Subcutaneous abdominal adipose tissue (tissue), 5 donors: ENCODE results near the gene SCIN.
"Not testable (repeated sequence)": the region's sequence is repeated elsewhere in the genome, so short reads cannot be mapped to it uniquely, and the experiment has no call there.

Experiments used
- H3K27ac ChIP-seq: one replicate; pipeline ENCODE4 v1.7.0; 2013; ENCODE audit warnings: low read depth, mild to moderate bottlenecking, inconsistent platforms, low read length, moderate library complexity
- H3K27me3 ChIP-seq, 5 donors: one replicate each; pipeline ENCODE4 v1.7.0; 2013; ENCODE audit warnings: low read length in 5 of 5, inconsistent platforms in 1 of 5; ENCODE audit not compliant: control insufficient read depth in 5 of 5, insufficient read depth in 4 of 5
- H3K36me3 ChIP-seq, 5 donors: one replicate each; pipeline ENCODE4 v1.7.0; 2013; ENCODE audit warnings: low read length in 5 of 5; ENCODE audit not compliant: control insufficient read depth in 5 of 5, insufficient read depth in 5 of 5
- H3K4me1 ChIP-seq, 5 donors: one replicate each; pipeline ENCODE4 v1.7.0; 2013; ENCODE audit warnings: low read length in 5 of 5, mild to moderate bottlenecking in 3 of 5, moderate library complexity in 1 of 5; ENCODE audit not compliant: control insufficient read depth in 5 of 5, insufficient read depth in 5 of 5
- H3K4me3 ChIP-seq, 5 donors: one replicate each; pipeline ENCODE4 v1.7.0; 2013; ENCODE audit warnings: low read length in 5 of 5, low read depth in 1 of 5
- H3K9ac ChIP-seq, 5 donors: one replicate each; pipeline ENCODE4 v1.7.0; 2013; ENCODE audit warnings: low read length in 5 of 5, mild to moderate bottlenecking in 4 of 5, moderate library complexity in 3 of 5
- H3K9me3 ChIP-seq, 5 donors: one replicate each; pipeline ENCODE4 v1.7.0; 2013; ENCODE audit warnings: low read length in 5 of 5; ENCODE audit not compliant: control insufficient read depth in 5 of 5
- donor health status: healthy.
- donor health status: healthy.
- donor health status: healthy.
- donor health status: healthy.
- donor health status: healthy.

Gene SCIN

DNA sequence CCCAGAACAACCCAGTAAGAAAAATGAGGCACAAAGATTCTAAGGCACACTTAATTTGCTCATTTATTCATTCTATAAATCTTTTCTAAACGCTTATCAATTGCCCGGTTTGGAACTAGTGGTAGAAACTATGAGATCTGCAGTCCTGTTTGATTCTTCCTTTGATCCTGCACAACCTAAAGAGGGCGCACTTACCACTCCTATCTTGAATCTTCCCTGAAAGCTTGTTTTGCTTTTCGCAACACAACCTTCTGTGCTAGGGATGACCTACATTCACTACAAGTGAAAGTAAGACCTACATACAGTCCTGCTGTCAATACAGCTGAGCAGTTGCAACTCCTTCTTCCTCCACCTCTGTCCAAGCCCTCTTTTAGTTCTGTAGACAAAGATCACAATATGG is 104.3 kb downstream of the SCIN start:
- Histone ChIP-seq H3K27me3 (no peaks in the 10 kb centered on the region), H3K9me3 (no peaks in the 10 kb centered on the region)

DNA sequence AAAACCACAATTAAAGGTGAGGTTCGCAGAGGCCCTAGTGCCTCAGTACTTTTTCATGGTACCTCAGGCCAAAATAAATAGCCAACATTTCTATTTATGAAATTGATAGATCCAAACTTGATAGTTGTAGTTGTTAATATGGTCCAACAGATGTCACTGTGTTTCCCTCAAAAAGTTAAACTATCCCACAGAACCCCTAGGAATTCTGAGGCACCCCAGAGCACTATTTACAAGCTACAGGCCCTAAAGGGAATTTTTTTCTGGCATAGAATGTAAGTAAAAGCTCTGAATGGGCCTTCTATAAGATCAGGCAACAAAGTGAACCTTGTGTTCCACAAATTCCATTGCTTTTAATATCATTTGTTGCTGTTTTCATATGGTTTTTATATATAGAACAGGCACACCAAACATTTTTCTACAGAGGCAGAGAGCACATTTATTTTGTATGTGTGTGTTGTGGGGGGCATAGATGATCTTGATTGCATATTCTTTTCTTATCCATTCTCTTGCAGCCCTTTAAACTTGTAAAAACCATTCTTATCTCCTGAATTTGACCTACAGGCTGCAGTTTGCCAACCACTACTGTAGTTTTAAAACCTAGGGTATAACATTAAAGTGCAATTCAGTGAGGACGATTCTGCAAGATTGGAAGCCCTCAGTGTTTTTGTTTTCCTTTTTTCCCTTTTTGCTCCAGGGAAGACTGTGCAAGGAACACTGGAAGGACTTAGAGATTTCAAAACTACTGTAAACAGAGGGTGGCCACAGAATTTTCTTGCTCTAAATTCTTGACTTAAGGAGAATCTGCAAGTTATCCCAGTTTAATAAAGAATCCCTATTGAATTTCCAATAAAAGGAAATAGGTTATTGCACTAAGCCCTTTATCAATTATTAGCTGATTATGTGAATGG is 113.4 kb downstream of the SCIN start:
- no peak overlapping the region for H3K9ac ChIP-seq
- no peak overlapping the region for H3K4me3 ChIP-seq
- H3K36me3 ChIP-seq = no peaks in the 10 kb centered on the region
- no peaks in the 10 kb centered on the region for H3K27me3 ChIP-seq
- H3K4me1 ChIP-seq = peaks cover 0 to 18% (median 13%) of the 10 kb centered on the region in 5 donors
- H3K9me3 ChIP-seq = no peaks in the 10 kb centered on the region
- H3K27ac ChIP-seq = no peak overlapping the region

More for the DNA sequence above, 104.3 kb downstream of the SCIN start:
- Histone ChIP-seq H3K9ac (no peak overlapping the region), H3K36me3 (no peaks in the 10 kb centered on the region), H3K4me3 (no peak overlapping the region), H3K4me1 (peaks cover 0 to 4% (median 0%) of the 10 kb centered on the region in 5 donors), H3K27ac (no peak overlapping the region)

DNA sequence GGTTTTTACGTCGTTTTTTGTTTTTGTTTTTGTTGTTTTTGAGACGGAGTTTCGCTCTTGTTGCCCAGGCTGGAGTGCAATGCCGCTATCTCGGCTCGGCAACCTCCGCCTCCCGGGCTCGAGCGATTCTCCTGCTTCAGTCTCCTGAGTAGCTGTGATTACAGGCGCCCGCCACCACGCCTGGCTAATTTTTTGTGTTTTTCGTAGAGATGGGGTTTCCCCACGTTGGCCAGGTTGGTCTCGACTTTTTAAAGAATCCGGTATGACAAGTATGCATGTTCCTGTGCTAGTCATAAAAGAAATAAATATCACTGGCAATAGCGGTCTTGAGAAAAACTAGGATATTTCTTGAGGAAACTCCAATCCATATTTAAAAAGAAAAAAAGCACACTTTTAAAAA is 114.2 kb downstream of the SCIN start:
- Histone ChIP-seq H3K36me3 (no peaks in the 10 kb centered on the region), H3K4me1 (peaks cover 0 to 22% (median 18%) of the 10 kb centered on the region in 5 donors), H3K9ac (no peak overlapping the region), H3K27me3 (no peaks in the 10 kb centered on the region), H3K27ac (no peak overlapping the region), H3K4me3 (no peak overlapping the region), H3K9me3 (no peaks in the 10 kb centered on the region)

DNA sequence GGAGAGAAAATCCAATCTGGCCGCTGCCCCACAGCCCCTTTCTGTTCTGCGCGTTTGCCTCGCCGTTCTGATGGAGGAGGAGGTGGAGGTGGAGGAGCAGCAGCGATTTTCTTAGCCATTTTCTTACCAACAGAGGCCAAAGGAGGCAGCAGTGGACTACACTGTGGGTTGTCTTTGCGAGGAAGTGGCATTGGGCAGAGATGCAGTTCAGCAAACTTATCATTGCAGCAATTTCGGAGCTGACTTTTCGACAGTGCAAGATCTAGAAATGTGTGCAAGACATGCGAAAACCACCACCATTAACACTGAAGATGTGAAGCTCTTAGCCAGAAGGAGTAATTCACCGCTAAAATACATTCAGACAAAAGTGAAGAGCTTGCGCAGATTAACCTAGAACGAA is 115.0 kb downstream of the SCIN start:
- H3K9me3 ChIP-seq = no peaks in the 10 kb centered on the region
- H3K4me3 ChIP-seq = peak overlapping the region; percentile 76 to 97 (median 82)
- no peaks in the 10 kb centered on the region for H3K27me3 ChIP-seq
- peak overlapping the region in 1 of 5 donors; percentile 71 for H3K9ac ChIP-seq
- peak overlapping the region; percentile 83 for H3K27ac ChIP-seq
- peaks cover 0 to 30% (median 18%) of the 10 kb centered on the region in 5 donors for H3K4me1 ChIP-seq
- H3K36me3 ChIP-seq = no peaks in the 10 kb centered on the region

DNA sequence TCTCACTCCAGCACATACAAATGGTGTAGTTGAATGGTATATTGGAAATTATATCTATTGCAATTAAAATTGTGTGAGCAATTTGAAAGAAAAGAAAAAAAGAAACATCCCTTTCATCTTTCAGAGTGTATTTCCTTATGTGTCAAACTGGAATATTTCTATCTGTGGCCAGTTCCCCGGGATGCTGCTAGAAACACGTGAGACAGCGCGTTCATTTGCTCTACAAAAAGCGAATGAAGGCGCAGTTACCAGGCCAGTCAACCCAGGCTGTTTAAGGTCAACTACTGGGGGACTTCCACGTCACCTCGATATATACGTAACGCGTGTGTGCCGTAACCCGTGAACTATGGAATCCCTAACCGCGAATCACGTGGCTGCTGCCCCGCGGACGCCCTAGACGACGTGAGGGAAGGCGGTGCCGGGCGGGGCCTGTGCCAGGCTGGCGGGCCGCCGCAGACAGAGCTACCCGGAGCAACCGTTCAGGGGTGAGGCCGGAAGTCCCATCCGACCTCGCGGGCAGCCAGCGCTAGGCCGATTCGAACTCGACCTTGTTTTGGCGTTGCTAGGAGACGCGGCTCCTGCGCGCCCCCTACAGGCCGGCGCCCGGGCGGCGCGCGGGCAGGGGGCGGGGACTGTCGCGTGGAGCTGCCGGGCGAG is 115.8 kb downstream of the SCIN start:
- no peaks in the 10 kb centered on the region for H3K9me3 ChIP-seq
- peak overlapping the region in 4 of 5 donors; percentile 79 to 97 (median 92) for H3K9ac ChIP-seq
- peaks cover 0 to 33% (median 18%) of the 10 kb centered on the region in 5 donors for H3K4me1 ChIP-seq
- H3K4me3 ChIP-seq = peak overlapping the region; percentile 76 to 97 (median 82)
- no peaks in the 10 kb centered on the region for H3K27me3 ChIP-seq
- no peaks in the 10 kb centered on the region for H3K36me3 ChIP-seq
- H3K27ac ChIP-seq = peak overlapping the region; percentile 83

DNA sequence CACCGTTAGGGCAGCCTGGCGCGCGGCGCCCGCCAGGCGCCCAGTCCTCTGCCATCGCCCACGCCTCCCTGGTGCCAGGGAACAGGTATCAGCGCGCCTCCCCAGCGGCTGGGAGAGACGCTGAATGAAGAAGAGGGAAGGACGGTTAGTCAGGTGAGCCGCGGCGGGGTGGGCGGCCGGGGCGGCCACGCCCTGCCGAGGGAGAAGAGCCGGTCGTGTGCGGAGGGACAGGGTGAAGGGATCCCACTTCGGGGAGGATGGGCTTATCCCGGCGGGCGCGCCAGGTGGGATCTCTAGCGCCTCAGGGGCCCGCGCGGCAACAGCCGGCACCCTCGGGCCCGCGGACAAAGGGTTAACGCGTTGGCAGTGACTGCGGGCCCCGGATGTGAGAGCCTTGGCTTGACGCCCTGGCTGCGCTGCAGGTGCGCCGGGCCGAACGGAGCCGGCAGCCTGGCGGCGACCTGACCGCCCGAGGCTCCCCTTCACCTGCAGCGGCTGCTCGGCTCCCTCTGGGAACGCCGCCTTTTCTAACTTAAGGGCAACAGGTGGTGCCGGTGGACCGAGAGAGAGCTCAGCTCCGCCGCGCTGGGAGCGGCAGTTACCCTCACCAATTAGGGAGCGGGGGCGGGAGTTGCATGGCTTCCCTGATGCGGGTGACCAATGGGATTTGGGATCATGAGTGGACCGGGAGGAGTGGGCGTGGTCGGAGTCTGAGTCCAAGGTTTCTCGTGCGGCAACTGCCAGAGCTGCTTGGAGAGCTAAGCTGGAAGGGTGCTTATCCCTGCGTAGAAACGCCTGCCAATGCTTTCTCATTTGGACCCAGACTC is 116.6 kb downstream of the SCIN start, which contains the start of gene ARL4A:
Gene ARL4A, plus strand, starts transcription at position 743 of the 827 bp plus-strand sequence. CDS start 622 bp downstream, outside the sequence.
- H3K4me1 ChIP-seq = peaks cover 0 to 33% (median 18%) of the 10 kb centered on the region in 5 donors
- H3K36me3 ChIP-seq = no peaks in the 10 kb centered on the region
- no peaks in the 10 kb centered on the region for H3K27me3 ChIP-seq
- no peaks in the 10 kb centered on the region for H3K9me3 ChIP-seq
- peak within 1 kb of the TSS; percentile 5 to 97 (median 91) for H3K9ac ChIP-seq
- H3K4me3 ChIP-seq = peak within 1 kb of the TSS; percentile 81 to 97 (median 90)
- peak within 1 kb of the TSS; percentile 83 for H3K27ac ChIP-seq

DNA sequence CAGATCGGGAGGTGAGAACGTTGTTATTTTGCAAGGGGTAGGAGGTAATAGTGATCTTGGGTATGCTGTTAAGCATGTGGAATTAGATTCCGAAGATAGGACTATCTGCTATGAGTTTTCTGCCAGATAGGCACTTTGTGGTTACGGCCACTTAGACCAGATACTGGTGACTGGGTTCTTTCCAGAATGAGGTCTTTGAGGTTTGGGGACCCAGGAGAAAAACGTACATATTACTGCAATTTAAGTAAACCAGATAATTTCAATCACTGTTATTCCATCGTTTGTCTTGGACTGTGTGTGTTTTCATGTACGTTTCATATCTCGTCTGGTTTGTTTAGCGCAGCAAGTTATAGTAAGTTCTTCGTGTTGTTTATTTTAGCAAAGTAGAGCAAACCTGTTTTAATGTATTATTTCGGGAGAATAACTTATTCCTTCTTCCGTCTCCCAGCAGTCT is 117.2 kb downstream of the SCIN start:
- no peaks in the 10 kb centered on the region for H3K27me3 ChIP-seq
- no peaks in the 10 kb centered on the region for H3K9me3 ChIP-seq
- H3K27ac ChIP-seq = peak overlapping the region; percentile 83
- peak overlapping the region; percentile 81 to 97 (median 90) for H3K4me3 ChIP-seq
- H3K4me1 ChIP-seq = peaks cover 0 to 33% (median 18%) of the 10 kb centered on the region in 5 donors
- H3K9ac ChIP-seq = peak overlapping the region; percentile 5 to 97 (median 91)
- H3K36me3 ChIP-seq = no peaks in the 10 kb centered on the region

DNA sequence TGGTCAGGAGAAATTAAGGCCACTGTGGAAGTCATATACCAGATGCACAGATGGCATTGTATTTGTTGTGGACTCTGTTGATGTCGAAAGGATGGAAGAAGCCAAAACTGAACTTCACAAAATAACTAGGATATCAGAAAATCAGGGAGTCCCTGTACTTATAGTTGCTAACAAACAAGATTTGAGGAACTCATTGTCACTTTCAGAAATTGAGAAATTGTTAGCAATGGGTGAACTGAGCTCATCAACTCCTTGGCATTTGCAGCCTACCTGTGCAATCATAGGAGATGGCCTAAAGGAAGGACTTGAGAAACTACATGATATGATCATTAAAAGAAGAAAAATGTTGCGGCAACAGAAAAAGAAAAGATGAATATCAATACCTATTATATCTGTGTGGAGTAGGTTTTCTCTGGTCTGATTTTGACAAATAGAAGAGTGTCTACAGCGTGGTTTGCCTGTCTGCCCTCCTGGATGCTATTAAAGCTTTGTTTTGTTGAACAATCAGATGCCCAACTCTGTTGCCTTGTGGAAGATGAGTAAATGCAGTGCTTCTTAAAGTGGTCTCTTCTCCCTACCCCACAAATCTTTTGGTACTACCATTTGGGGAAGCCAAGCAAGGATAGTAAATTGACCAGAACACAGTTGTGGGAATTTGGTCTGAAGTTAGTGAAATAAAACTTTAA is 118.1 kb downstream of the SCIN start:
- H3K27me3 ChIP-seq, H3K9ac ChIP-seq, H3K36me3 ChIP-seq, H3K9me3 ChIP-seq, H3K27ac ChIP-seq: not testable (repeated sequence)
- peak overlapping the region in 4 of 5 donors; percentile 11 to 35 (median 18) for H3K4me3 ChIP-seq
- H3K4me1 ChIP-seq = peaks cover 0 to 33% (median 18%) of the 10 kb centered on the region in 5 donors

DNA sequence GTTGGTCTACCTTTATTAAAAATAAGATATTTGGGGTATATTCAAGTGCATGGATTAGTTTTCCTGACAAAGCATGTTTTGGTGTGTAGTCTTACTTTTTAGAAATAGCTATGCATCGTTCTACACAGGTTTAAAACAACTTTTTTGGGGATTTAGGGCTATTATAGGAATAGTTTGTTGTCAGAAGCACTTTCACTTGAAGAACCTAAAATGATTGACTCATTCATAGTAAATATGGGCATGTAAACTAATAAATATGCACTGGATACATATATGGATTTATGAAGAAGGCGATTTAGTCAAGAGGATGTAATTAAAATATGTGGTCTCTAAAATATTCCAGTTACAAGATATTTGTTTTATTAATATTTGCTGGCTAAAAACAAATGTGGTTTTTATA is 118.9 kb downstream of the SCIN start:
- Histone ChIP-seq H3K27ac (no peak overlapping the region), H3K4me1 (peaks cover 0 to 33% (median 18%) of the 10 kb centered on the region in 5 donors), H3K4me3 (peak overlapping the region in 2 of 5 donors; percentile 21 to 40), H3K9ac (no peak overlapping the region), H3K36me3 (no peaks in the 10 kb centered on the region), H3K27me3 (no peaks in the 10 kb centered on the region), H3K9me3 (no peaks in the 10 kb centered on the region)
